ENCODE data around the gene SLC5A7. TPM values are rescaled to one million over a fixed set of nuclear protein-coding genes. Genes with fewer than 3 reads are reported as not detected.

Gene SLC5A7
- total RNA-seq, 4 donors from 2014 or later: 1.1 to 3.0 (median 1.8) TPM

- Histone ChIP-seq H3K36me3 (no peaks in the 10 kb centered on the region), H3K27me3 (peaks cover 0 to 29% (median 6%) of the 10 kb centered on the region in 4 donors), H3K9me3 (no peaks in the 10 kb centered on the region), H3K4me3 (no peak overlapping the region), H3K4me1 (peaks cover 0 to 9% (median 7%) of the 10 kb centered on the region in 4 donors), H3K27ac (replicated peaks in 1 of 4) (no peak overlapping the region)
- DNase-seq (ENCODE audit: extremely low spot score): no peak
- 95% methylated on average over 10 of the region's 10 CpGs for WGBS
- TF ChIP-seq POLR2AphosphoS5 (IDR thresholded peaks at IDR 0.05) (no peak), POLR2A (IDR thresholded peaks at IDR 0.05; ENCODE audit: low read depth) (no peak), CTCF (IDR thresholded peaks at IDR 0.05) (no peak)
- intact Hi-C loops (cut with DNase I): no loop called here
Measured at GRCh38 chr2:107988108-107988507, 1.8 kb downstream of the SLC5A7 start.

GRCh38 chr2:107989445-107989844 is 3.1 kb downstream of the SLC5A7 start:
- 85% methylated on average over 6 of the region's 6 CpGs for WGBS
- Histone ChIP-seq H3K4me3 (no peak overlapping the region), H3K36me3 (no peaks in the 10 kb centered on the region), H3K9me3 (no peaks in the 10 kb centered on the region), H3K27ac (replicated peaks in 1 of 4) (no peak overlapping the region), H3K4me1 (peaks cover 0 to 9% (median 7%) of the 10 kb centered on the region in 4 donors), H3K27me3 (peaks cover 0 to 29% (median 6%) of the 10 kb centered on the region in 4 donors)
- TF ChIP-seq CTCF (IDR thresholded peaks at IDR 0.05) (no peak), EP300 (IDR thresholded peaks at IDR 0.05) (no peak), POLR2AphosphoS5 (IDR thresholded peaks at IDR 0.05) (no peak), POLR2A (IDR thresholded peaks at IDR 0.05; ENCODE audit: low read depth) (no peak)
- intact Hi-C loops (cut with DNase I): no loop called here
- no peak for DNase-seq (ENCODE audit: extremely low spot score)

- H3K4me3 ChIP-seq: no peak overlapping the region
- intact Hi-C loops (cut with DNase I): no loop called here
- no peak for DNase-seq (ENCODE audit: extremely low spot score)
- H3K9me3 ChIP-seq: no peaks in the 10 kb centered on the region
- H3K27me3 ChIP-seq: peaks cover 0 to 25% (median 6%) of the 10 kb centered on the region in 4 donors
- H3K36me3 ChIP-seq: no peaks in the 10 kb centered on the region
- peaks cover 0 to 9% (median 7%) of the 10 kb centered on the region in 4 donors for H3K4me1 ChIP-seq
- no peak for TF ChIP-seq POLR2A (IDR thresholded peaks at IDR 0.05; ENCODE audit: low read depth)
- TF ChIP-seq EP300 (IDR thresholded peaks at IDR 0.05): no peak
- no peak for TF ChIP-seq CTCF (IDR thresholded peaks at IDR 0.05)
- no peak for TF ChIP-seq POLR2AphosphoS5 (IDR thresholded peaks at IDR 0.05)
- H3K27ac ChIP-seq (replicated peaks in 1 of 4): no peak overlapping the region
Measured at GRCh38 chr2:107990718-107991117, 4.4 kb downstream of the SLC5A7 start.

GRCh38 chr2:107992069-107992468 is 5.7 kb downstream of the SLC5A7 start:
- no peaks in the 10 kb centered on the region for H3K36me3 ChIP-seq
- no peaks in the 10 kb centered on the region for H3K9me3 ChIP-seq
- intact Hi-C loops (cut with DNase I): no loop called here
- no peak for DNase-seq (ENCODE audit: extremely low spot score)
- WGBS: 95% methylated on average over 1 of the region's 1 CpG
- H3K27me3 ChIP-seq: peaks cover 0 to 11% (median under 1%) of the 10 kb centered on the region in 4 donors
- H3K4me1 ChIP-seq: no peaks in the 10 kb centered on the region
- H3K27ac ChIP-seq (replicated peaks in 1 of 4): no peak overlapping the region
- H3K4me3 ChIP-seq: no peak overlapping the region
- TF ChIP-seq EP300 (IDR thresholded peaks at IDR 0.05) (no peak), CTCF (IDR thresholded peaks at IDR 0.05) (no peak), POLR2A (IDR thresholded peaks at IDR 0.05; ENCODE audit: low read depth) (no peak), POLR2AphosphoS5 (IDR thresholded peaks at IDR 0.05) (no peak)

GRCh38 chr2:107999158-107999557 is 12.8 kb downstream of the SLC5A7 start:
- H3K36me3 ChIP-seq: no peaks in the 10 kb centered on the region
- H3K4me1 ChIP-seq: no peaks in the 10 kb centered on the region
- WGBS: 87% methylated on average over 2 of the region's 2 CpGs
- H3K9me3 ChIP-seq: no peaks in the 10 kb centered on the region
- no peak overlapping the region for H3K27ac ChIP-seq (replicated peaks in 1 of 4)
- H3K4me3 ChIP-seq: no peak overlapping the region
- DNase-seq (ENCODE audit: extremely low spot score): no peak
- no peaks in the 10 kb centered on the region for H3K27me3 ChIP-seq
- intact Hi-C loops (cut with DNase I): no loop called here
- TF ChIP-seq POLR2AphosphoS5 (IDR thresholded peaks at IDR 0.05) (no peak), EP300 (IDR thresholded peaks at IDR 0.05) (no peak), POLR2A (IDR thresholded peaks at IDR 0.05; ENCODE audit: low read depth) (no peak)

Measured in esophagus muscularis mucosa (tissue), 4 donors.